ENCODE measurements around the gene BTBD2.

Gene BTBD2

DNA sequence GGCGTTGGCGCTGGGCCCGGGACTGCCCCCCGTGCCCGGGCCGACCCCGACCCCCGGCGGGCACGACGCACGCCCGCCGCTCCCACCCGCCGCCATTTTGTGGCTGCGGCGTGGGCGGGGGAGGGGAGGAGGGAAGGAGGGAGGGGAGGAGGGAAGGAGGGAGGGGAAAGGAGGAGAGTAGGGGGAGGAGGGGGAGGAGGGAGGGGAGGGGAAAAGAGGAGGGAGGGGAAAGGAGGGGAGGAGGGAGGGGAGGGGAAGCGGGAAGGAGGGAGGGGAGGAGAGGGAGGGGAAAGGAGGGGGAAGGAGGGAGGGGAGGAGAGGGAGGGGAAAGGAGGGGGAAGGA lies at the start of gene BTBD2:
Gene BTBD2, minus strand, starts transcription at position 107 of the 343 bp plus-strand sequence. Its CDS starts 11 bp downstream, at position 96.
- peak in 2 of 3 donors; percentile 27 to 42 for DNase-seq (ENCODE audit: low read depth in 3 of 3, low spot score in 1 of 3)

DNA sequence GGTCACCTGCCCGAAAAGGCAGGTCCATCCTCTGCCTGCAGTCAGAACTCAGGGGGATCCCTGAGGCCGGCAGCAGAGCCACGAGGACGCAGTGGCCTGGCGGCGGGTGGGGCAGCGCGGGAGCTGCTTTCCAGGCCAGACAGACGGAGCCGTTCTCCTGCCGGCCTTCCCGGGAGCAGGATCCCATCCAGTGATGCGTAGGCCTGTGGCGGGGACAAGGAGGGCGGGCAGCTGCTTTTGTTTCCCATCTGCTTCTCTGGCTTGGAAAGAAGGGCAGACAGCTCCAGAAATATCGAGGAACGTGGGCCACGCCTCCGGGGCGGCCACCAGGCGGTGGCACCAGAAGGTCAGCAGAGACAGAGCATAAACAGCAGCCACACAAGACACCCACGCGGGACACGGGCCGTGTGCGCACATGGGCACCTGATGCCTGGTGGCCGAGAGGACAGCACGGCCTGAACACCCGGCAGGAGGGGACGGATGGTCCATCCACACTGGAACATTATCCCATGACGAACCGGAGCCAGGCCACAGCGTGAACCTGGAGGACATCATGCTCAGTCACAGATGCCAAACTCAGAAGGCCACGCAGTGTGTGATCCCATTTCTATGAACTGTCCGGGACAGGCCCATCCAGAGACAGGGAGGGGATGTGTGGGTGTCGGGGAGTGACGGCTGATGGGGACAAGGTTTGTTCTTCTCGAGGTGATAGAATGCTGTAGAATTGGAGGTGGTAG lies 49.4 kb upstream of the BTBD2 start:
- no peak for DNase-seq (ENCODE audit: low read depth in 3 of 3, low spot score in 1 of 3)

DNA sequence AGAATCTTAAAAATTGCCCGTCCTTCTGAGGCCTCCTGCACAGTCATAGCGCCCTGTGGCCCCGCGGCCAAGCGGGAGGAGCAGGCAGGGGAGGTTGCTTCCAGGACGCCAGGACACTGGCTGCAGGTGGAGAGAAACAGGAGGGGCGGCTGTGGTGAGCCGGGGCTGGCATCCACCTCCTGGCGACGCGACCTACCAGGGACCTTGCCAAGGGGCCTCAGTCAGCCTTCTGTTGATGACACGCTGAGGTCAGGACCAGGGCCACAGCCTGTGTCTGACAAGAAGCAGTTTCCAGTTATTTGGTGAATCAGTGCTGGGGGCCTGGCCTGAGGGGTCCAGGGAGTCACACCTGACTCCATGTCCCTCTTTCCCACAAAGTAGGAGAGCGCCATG lies 48.9 kb upstream of the BTBD2 start:
- DNase-seq (ENCODE audit: low read depth in 3 of 3, low spot score in 1 of 3) = no peak

- DNase-seq (ENCODE audit: low read depth in 3 of 3, low spot score in 1 of 3) = no peak
Measured at GRCh38 chr19:2063824-2064223, 48.3 kb upstream of the BTBD2 start.

GRCh38 chr19:2062770-2063169 lies 47.3 kb upstream of the BTBD2 start:
- DNase-seq (ENCODE audit: low read depth in 3 of 3, low spot score in 1 of 3) = no peak

DNA sequence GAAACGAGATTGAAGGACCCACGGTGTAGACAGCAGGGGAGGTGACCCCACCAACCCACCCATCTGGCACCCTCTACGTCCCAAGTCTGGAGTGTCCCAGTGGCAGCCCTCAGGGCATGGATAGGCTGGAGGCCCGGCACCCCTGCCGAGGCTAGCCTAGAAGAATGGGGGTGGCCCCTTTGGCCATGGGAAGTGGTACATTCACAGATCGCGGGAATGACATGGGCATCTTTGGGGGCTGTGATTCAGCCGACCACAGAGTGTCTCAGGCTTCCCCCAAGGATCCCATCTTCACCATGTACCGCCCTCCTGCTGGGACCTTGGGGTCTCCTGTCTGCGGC lies 46.8 kb upstream of the BTBD2 start:
- DNase-seq (ENCODE audit: low read depth in 3 of 3, low spot score in 1 of 3) = no peak

GRCh38 chr19:2061495-2062388 lies 46.2 kb upstream of the BTBD2 start:
- peak; percentile 99 to 100 (median 100) for DNase-seq (ENCODE audit: low read depth in 3 of 3, low spot score in 1 of 3)

- no peak for DNase-seq (ENCODE audit: low read depth in 3 of 3, low spot score in 1 of 3)
Measured at GRCh38 chr19:2060884-2061494, 45.5 kb upstream of the BTBD2 start.

- DNase-seq (ENCODE audit: low read depth in 3 of 3, low spot score in 1 of 3) = no peak
Measured at GRCh38 chr19:2059422-2060201, 44.1 kb upstream of the BTBD2 start.

DNA sequence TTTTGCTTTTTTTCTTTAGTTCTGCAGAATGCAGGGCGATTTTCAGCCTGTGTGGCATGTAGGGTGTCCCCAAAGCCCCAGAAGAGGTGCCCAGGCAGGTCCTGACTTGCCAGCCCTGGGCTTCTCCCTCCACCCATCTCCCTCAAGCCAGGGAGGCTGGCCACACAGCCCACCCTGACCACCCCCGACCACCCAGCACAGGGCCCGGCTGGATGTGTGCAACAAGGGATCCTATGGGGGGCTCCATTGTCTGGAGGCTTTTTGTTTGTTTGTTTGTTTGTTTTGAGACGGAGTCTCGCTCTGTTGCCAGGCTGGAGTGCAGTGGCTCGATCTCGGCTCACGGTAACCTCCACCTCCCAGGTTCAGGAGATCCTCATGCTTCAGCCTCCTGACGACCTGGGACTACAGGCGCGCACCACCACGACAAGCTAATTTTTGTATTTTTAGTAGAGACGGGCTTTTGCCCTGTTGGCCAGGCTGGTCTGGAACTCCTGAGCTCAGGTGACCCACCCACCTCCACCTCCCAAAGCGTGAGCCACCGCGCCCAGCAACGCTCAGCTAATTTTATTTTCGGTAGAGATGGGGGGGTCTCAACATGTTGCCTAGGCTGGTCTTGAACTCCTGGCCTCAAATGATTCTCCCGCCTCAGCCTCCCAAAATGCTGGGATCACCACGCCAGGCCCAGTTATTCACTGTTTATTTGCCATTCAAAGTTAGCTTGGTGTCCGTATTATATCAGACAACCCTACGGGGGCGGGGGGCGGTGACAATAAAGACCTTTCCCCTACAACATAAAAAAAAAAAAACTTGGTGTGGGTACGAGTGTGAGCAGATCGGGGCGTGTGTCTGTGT lies 43.3 kb upstream of the BTBD2 start:
- no peak for DNase-seq (ENCODE audit: low read depth in 3 of 3, low spot score in 1 of 3)

DNA sequence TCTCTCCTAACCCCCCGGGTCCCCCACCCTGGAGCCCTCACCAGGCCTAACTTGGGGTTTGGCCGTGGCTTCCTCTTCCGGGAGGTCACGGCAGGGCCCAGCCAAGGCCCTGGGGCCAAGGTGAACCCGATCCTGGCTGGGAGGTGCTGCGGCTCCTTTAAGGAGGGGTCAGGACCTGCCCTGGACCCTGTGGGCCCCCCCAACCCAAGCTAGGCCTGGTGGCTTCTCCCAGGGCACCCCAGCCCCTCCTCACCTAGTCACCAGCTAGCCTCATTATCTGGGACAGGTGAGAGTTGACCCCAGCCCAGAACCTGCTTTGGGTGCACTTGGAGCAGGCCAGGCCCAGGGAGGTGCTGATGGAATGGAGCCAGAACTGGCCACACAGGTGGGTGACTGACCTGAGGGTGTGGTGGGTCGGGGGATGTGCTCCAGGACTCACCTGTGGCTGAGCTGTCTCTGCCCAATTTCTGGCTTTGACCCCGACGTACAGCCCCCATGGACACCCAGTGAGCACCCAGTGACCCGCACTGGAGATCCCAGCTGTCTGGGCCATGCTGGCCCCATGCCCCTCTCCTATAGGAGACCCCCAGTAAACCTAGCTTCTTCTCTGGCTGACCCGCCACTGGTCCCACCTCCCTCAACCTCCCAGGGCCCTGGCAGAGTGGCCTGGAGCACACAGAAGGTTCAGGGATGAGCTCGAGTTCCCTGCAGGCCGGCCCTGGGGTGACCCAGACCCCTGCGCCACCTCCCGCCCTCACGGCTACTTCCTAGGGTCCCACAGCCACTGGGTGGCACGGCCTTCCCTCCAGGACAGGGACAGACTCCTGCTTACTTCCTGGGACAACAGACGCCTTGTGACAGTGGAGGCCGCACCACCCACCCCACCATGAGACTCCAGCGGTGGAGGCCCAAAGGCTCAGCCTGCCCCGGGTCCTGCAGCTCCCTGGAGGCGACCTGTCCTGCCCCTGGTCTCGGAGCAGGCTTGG lies 42.3 kb upstream of the BTBD2 start:
- DNase-seq (ENCODE audit: low read depth in 3 of 3, low spot score in 1 of 3) = no peak

DNA sequence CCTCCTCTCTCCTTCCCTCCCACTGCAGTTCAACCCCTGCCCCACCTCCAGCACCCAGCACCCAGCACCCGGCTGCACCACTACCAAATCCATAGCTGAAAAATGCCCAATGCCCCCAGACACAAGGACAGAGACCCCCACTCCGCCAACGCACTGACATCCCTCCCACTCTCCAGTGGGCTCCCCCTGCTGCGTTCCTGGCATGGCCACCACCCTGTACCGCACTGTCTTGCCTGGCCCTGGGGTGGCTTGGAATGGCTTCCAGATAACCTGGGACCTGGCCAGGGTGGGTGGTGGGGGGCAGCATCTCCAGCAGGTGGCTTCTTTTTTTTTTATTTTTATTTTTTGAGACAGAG lies 41.3 kb upstream of the BTBD2 start:
- no peak for DNase-seq (ENCODE audit: low read depth in 3 of 3, low spot score in 1 of 3)

GRCh38 chr19:2055931-2056836 lies 40.7 kb upstream of the BTBD2 start:
- DNase-seq (ENCODE audit: low read depth in 3 of 3, low spot score in 1 of 3) = no peak

GRCh38 chr19:2054763-2055162 lies 39.2 kb upstream of the BTBD2 start:
- DNase-seq (ENCODE audit: low read depth in 3 of 3, low spot score in 1 of 3) = no peak

DNA sequence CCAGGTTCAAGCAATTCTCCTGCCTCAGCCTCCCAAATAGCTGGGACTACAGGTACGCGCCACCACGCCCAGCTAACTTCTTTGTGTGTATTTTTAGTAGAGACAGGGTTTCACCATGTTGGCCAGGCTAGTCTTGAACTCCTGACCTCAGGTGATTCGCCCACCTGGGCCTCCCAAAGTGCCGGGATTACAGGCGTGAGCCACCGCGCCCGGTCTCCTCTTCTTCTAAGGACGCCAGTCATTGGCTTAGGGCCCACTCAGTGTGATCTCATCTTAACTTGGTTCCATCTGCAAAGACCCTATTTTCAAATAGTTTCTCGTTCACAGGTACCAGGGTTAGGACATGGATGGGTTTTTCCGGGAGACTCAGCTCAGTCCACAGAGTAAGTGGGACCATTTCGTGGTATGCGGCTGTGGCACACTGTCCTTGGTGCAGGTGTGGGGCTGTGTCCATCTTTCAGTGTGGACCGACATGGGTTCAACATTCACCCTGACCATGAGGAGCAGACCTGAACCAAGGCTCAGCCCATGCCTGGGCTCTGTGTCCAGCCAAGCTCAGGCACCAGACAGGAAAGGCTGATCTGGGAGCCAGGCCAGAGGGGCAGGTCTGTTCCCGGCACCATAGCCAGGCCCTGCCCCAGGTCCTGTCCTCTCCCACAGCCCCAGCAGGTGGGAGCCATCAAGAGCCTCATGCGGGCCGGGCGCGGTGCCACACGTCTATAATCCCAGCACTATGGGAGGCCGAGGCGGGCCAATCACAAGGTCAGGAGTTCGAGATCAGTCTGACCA lies 38.3 kb upstream of the BTBD2 start:
- DNase-seq (ENCODE audit: low read depth in 3 of 3, low spot score in 1 of 3) = no peak

GRCh38 chr19:2051773-2052704 lies 36.5 kb upstream of the BTBD2 start:
- no peak for DNase-seq (ENCODE audit: low read depth in 3 of 3, low spot score in 1 of 3)
